GM12891 (cell line): ENCODE measurements around the gene HDLBP.

ENCODE experiments used
- DNase-seq: peaks from one replicate; pipeline ENCODE4 v3.0.0; 2011; ENCODE audit warnings: low spot score; ENCODE audit not compliant: insufficient read length
- FAIRE-seq: peaks from 2 replicates; lab custom pipeline; 2011; peaks lifted over from hg19 to GRCh38; lab: Jason Lieb, UNC
- PAX5 ChIP-seq: IDR thresholded peaks from 2 replicates; pipeline ENCODE4 v1.6.1; 2011; ENCODE audit warnings: low read length, moderate library complexity, mild to moderate bottlenecking; ENCODE audit not compliant: insufficient read depth, severe bottlenecking
- POLR2A ChIP-seq: IDR thresholded peaks from 2 replicates; pipeline ENCODE4 v1.6.1; 2011; ENCODE audit warnings: low read depth, low read length, control low read depth
- POLR2AphosphoS5 ChIP-seq: IDR thresholded peaks from 2 replicates; pipeline ENCODE4 v1.6.1; 2011; ENCODE audit warnings: low read depth, low read length, control low read depth
- POU2F2 ChIP-seq: IDR thresholded peaks from 2 replicates; pipeline ENCODE4 v1.6.1; 2011; ENCODE audit warnings: low read depth, mild to moderate bottlenecking, control low read depth, low read length, moderate library complexity
- SPI1 ChIP-seq: IDR thresholded peaks from 2 replicates; pipeline ENCODE4 v1.6.1; 2011; ENCODE audit warnings: low read depth, low read length, control low read depth
- TAF1 ChIP-seq: IDR thresholded peaks from 2 replicates; pipeline ENCODE4 v1.6.1; 2011; ENCODE audit warnings: low read depth, low read length, control low read depth

The HDLBP gene

GRCh38 chr2:241255542-241256167 is 59.8 kb downstream of the HDLBP start:
- no peak for DNase-seq
- TF ChIP-seq TAF1 (no peak), PAX5 (no peak), POU2F2 (no peak), POLR2A (no peak), POLR2AphosphoS5 (no peak; the same call in 1 of the 2 replicates), SPI1 (no peak)
- FAIRE-seq, result no peak

GRCh38 chr2:241254904-241255351 is 60.5 kb downstream of the HDLBP start:
- FAIRE-seq, result no peak
- no peak for TF ChIP-seq PAX5
- TF ChIP-seq POLR2A, result no peak
- no peak for TF ChIP-seq TAF1
- no peak for TF ChIP-seq POU2F2
- TF ChIP-seq POLR2AphosphoS5, result no peak

GRCh38 chr2:241252778-241253475 is 62.5 kb downstream of the HDLBP start:
- TF ChIP-seq POU2F2 (no peak), TAF1 (no peak), POLR2A (no peak), SPI1 (no peak), POLR2AphosphoS5 (no peak; the same call in 1 of the 2 replicates), PAX5 (no peak)
- no peak for FAIRE-seq
- no peak for DNase-seq

More at GRCh38 chr2:241254904-241255351, 60.5 kb downstream of the HDLBP start:
- no peak for DNase-seq

GRCh38 chr2:241249654-241250053 is 65.8 kb downstream of the HDLBP start:
- DNase-seq, result no peak
- no peak for FAIRE-seq
- no peak for TF ChIP-seq SPI1
- 0 out of 2 replicates have a peak, but pooled peaks have one; percentile 1 for TF ChIP-seq POLR2AphosphoS5

- FAIRE-seq (no peak), DNase-seq (no peak)
- TF ChIP-seq POU2F2 (no peak), SPI1 (no peak), TAF1 (no peak), POLR2A (no peak), PAX5 (no peak), POLR2AphosphoS5 (no peak)
Measured at GRCh38 chr2:241248897-241249296, 66.6 kb downstream of the HDLBP start.

DNA sequence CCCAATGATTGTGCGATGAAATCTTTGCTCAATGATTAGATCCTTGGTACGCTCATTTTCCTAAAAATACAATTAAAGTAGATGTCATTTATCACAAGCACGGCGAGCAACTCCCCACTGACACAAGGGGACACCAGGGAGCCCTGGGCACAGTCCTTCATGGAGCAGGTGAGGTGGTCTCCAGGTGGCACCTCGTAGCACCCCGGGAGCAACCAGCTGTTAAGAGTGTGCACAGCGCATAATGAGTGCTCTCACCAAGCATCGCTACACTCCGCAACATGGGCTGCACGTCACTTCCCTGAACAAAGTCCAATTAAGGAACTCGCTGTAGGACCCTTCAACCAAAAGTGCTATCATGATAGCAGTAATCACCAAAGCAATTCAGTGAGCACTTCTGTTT is 67.2 kb downstream of the HDLBP start:
- no peak for DNase-seq
- TF ChIP-seq POLR2AphosphoS5 (no peak), POLR2A (no peak), POU2F2 (no peak), SPI1 (no peak), PAX5 (no peak), TAF1 (no peak)
- no peak for FAIRE-seq

- DNase-seq, result no peak
- FAIRE-seq, result no peak
Measured at GRCh38 chr2:241244368-241244767, 71.1 kb downstream of the HDLBP start.

GRCh38 chr2:241242306-241242705 is 73.2 kb downstream of the HDLBP start:
- no peak for FAIRE-seq
- no peak for DNase-seq
- TF ChIP-seq POLR2AphosphoS5 (no peak), POLR2A (no peak), TAF1 (no peak), POU2F2 (no peak), PAX5 (no peak), SPI1 (no peak)

More at GRCh38 chr2:241244368-241244767, 71.1 kb downstream of the HDLBP start:
- no peak for TF ChIP-seq TAF1
- TF ChIP-seq POLR2A, result no peak
- no peak for TF ChIP-seq POLR2AphosphoS5
- TF ChIP-seq POU2F2, result no peak
- TF ChIP-seq PAX5, result no peak
- TF ChIP-seq SPI1, result no peak

DNA sequence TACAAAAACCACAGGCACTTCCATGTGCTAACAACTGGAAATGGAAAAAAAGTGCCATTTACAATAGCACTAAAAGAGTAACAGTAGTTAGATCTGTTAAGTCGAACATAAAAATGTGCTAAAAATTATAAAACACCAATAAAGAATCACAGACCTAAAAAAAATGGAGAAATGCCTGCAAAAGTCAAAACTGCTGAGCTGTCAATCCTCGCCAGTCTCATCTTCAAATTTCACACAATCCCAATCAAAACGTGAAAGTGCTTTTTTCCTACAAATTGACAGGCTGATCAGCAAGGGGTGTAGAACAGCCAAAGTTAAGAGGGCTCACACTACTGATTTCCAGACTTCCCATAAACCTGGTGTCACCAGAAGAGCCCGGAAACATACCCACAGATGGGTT is 73.8 kb downstream of the HDLBP start:
- no peak for TF ChIP-seq SPI1
- TF ChIP-seq POU2F2, result no peak
- no peak for TF ChIP-seq PAX5
- no peak for TF ChIP-seq POLR2A
- TF ChIP-seq TAF1, result no peak
- no peak for TF ChIP-seq POLR2AphosphoS5
- FAIRE-seq (no peak), DNase-seq (no peak)

DNA sequence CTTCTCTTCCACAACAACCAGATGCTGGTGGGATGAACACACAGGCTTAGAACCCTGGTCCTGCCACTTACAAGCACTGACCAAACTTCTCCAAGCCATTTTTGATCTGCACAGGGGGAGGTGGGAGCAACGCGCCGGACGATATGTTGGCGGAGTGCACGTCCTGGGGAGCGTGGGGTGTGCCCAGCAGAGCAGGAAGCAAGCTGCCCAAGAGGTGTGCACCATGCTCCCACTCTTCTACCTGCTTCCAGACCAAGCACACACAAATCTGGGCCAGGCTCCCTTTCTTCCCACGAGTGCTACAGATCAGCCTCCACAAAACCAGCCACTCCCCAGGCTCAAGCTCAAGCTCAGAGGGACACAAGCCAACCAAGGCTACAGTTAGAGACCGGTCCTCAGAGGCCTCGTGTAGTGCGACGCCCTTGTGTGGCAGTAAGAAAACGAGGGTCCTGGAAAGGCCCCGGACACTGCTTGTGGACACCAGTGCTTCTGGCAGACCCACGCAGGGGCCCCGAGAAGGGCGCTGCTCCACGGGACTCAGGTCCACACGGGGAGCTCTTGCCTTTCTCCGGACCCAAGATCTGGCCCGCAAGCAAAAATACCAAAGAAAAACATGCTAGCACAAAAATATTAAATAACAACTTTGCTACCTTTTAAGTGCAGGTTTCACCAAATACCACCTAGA is 75.0 kb downstream of the HDLBP start:
- FAIRE-seq (no peak), DNase-seq (no peak)
- TF ChIP-seq PAX5, result no peak
- TF ChIP-seq POLR2A, result no peak
- no peak for TF ChIP-seq TAF1
- TF ChIP-seq POU2F2, result no peak
- no peak for TF ChIP-seq SPI1
- 0 out of 2 replicates have a peak, but pooled peaks have one; percentile 6 for TF ChIP-seq POLR2AphosphoS5
